GM18517 (cell line): ENCODE measurements around the gene ENHO.

Experiments
- ATAC-seq: cut with Tn5 transposase; IDR thresholded peaks from one replicate; pipeline ENCODE4 v1.9.1; 2021; ENCODE audit warnings: mild to moderate bottlenecking, moderate library complexity; ENCODE audit not compliant: unreplicated experiment

The ENHO gene

GRCh38 chr9:34508463-34508862 lies 14.3 kb downstream of the ENHO start:
- ATAC-seq = no peak

- no peak for ATAC-seq
Measured at GRCh38 chr9:34507966-34508365, 14.8 kb downstream of the ENHO start.

- ATAC-seq = no peak
Measured at GRCh38 chr9:34507556-34507955, 15.2 kb downstream of the ENHO start.

GRCh38 chr9:34506623-34507022 lies 16.2 kb downstream of the ENHO start:
- ATAC-seq = no peak

GRCh38 chr9:34505370-34506120 lies 17.2 kb downstream of the ENHO start:
- no peak for ATAC-seq

GRCh38 chr9:34503406-34503805 lies 19.4 kb downstream of the ENHO start:
- ATAC-seq = no peak

GRCh38 chr9:34502891-34503290 lies 19.9 kb downstream of the ENHO start:
- no peak for ATAC-seq

GRCh38 chr9:34502471-34502870 lies 20.3 kb downstream of the ENHO start:
- ATAC-seq = no peak

- ATAC-seq = no peak
Measured at GRCh38 chr9:34501889-34502425, 20.8 kb downstream of the ENHO start.

- no peak for ATAC-seq
Measured at GRCh38 chr9:34501372-34501771, 21.4 kb downstream of the ENHO start.

- no peak for ATAC-seq
Measured at GRCh38 chr9:34500623-34501267, 22.0 kb downstream of the ENHO start.

- no peak for ATAC-seq
Measured at GRCh38 chr9:34499076-34499475, 23.7 kb downstream of the ENHO start.

GRCh38 chr9:34498553-34498952 lies 24.2 kb downstream of the ENHO start:
- ATAC-seq = no peak

GRCh38 chr9:34496149-34496712 lies 26.6 kb downstream of the ENHO start:
- no peak for ATAC-seq

- no peak for ATAC-seq
Measured at GRCh38 chr9:34493972-34494535, 28.7 kb downstream of the ENHO start.

GRCh38 chr9:34492051-34492450 lies 30.7 kb downstream of the ENHO start:
- no peak for ATAC-seq

GRCh38 chr9:34491596-34491995 lies 31.2 kb downstream of the ENHO start:
- ATAC-seq = no peak

GRCh38 chr9:34490760-34491159 lies 32.0 kb downstream of the ENHO start:
- ATAC-seq = no peak

- no peak for ATAC-seq
Measured at GRCh38 chr9:34490360-34490759, 32.4 kb downstream of the ENHO start.

GRCh38 chr9:34486572-34486971 lies 36.2 kb downstream of the ENHO start:
- no peak for ATAC-seq

GRCh38 chr9:34485822-34486221 lies 37.0 kb downstream of the ENHO start:
- no peak for ATAC-seq

GRCh38 chr9:34484678-34485077 lies 38.1 kb downstream of the ENHO start:
- no peak for ATAC-seq
